ENCODE results near the gene NEDD8.
"Not testable (repeated sequence)": the region's sequence is repeated elsewhere in the genome, so short reads cannot be mapped to it uniquely, and the experiment has no call there.

NEDD8 gene

GRCh38 chr14:24249230-24250021 lies 17.3 kb upstream of the NEDD8 start:
- no peaks in the 10 kb centered on the region for H3K79me2 ChIP-seq (ENCODE audit: insufficient read depth, low read length)

GRCh38 chr14:24247422-24247821 lies 15.3 kb upstream of the NEDD8 start:
- H2AFZ ChIP-seq (ENCODE audit: low read length) = no peak overlapping the region
- H3K9me2 ChIP-seq (replicated peaks; ENCODE audit: low read depth, low read length) = no peaks in the 10 kb centered on the region
- no peak overlapping the region for H3K9ac ChIP-seq (ENCODE audit: low read depth, low read length, poor library complexity, severe bottlenecking)
- 0 out of 2 replicates have a peak, but pooled peaks cover 3% of the 10 kb centered on the region for H3F3A ChIP-seq (ENCODE audit: low read depth)
- no peak overlapping the region for H3K4me2 ChIP-seq (ENCODE audit: low read depth, low read length, poor library complexity, severe bottlenecking)
- TF ChIP-seq CTCF (conservative IDR thresholded peaks at IDR 0.05; ENCODE audit: low read length) = no peak
- no peaks in the 10 kb centered on the region for H4K20me1 ChIP-seq (ENCODE audit: insufficient read depth, low read length, poor library complexity, severe bottlenecking)
- H3K27me3 ChIP-seq (ENCODE audit: insufficient read depth, low read length, poor library complexity, severe bottlenecking) = no peaks in the 10 kb centered on the region
- H3K79me2 ChIP-seq (ENCODE audit: insufficient read depth, low read length) = no peaks in the 10 kb centered on the region
- peaks cover 11% of the 10 kb centered on the region for H3K4me1 ChIP-seq (ENCODE audit: insufficient read depth, low read length, poor library complexity, severe bottlenecking)
- no peaks in the 10 kb centered on the region for H3K9me3 ChIP-seq (ENCODE audit: insufficient read depth, low read depth, low read length)
- H3K36me3 ChIP-seq (ENCODE audit: insufficient read depth, low read length) = no peaks in the 10 kb centered on the region
- H3K4me3 ChIP-seq (ENCODE audit: low read length, poor library complexity, severe bottlenecking) = no peak overlapping the region

More at GRCh38 chr14:24249230-24250021, 17.3 kb upstream of the NEDD8 start:
- Histone ChIP-seq H3K4me3 (ENCODE audit: low read length, poor library complexity, severe bottlenecking) (no peak overlapping the region), H4K20me1 (ENCODE audit: insufficient read depth, low read length, poor library complexity, severe bottlenecking) (no peaks in the 10 kb centered on the region), H3K4me2 (ENCODE audit: low read depth, low read length, poor library complexity, severe bottlenecking) (no peak overlapping the region), H3K4me1 (ENCODE audit: insufficient read depth, low read length, poor library complexity, severe bottlenecking) (no peaks in the 10 kb centered on the region), H3F3A (ENCODE audit: low read depth) (no peaks in the 10 kb centered on the region), H3K9me3 (ENCODE audit: insufficient read depth, low read depth, low read length) (no peaks in the 10 kb centered on the region), H3K27me3 (ENCODE audit: insufficient read depth, low read length, poor library complexity, severe bottlenecking) (no peaks in the 10 kb centered on the region), H2AFZ (ENCODE audit: low read length) (no peak overlapping the region), H3K9ac (ENCODE audit: low read depth, low read length, poor library complexity, severe bottlenecking) (no peak overlapping the region), H3K36me3 (ENCODE audit: insufficient read depth, low read length) (no peaks in the 10 kb centered on the region), H3K9me2 (replicated peaks; ENCODE audit: low read depth, low read length) (no peaks in the 10 kb centered on the region)
- TF ChIP-seq EZH2phosphoT487 (IDR thresholded peaks at IDR 0.05; ENCODE audit: borderline replicate concordance) (no peak), CTCF (conservative IDR thresholded peaks at IDR 0.05; ENCODE audit: low read length) (no peak)

- no peak overlapping the region for H3K9ac ChIP-seq (ENCODE audit: low read depth, low read length, poor library complexity, severe bottlenecking)
- H3K4me1 ChIP-seq (ENCODE audit: insufficient read depth, low read length, poor library complexity, severe bottlenecking) = peaks cover 14% of the 10 kb centered on the region
- H3K4me2 ChIP-seq (ENCODE audit: low read depth, low read length, poor library complexity, severe bottlenecking) = no peak overlapping the region
- no peak for TF ChIP-seq EZH2phosphoT487 (IDR thresholded peaks at IDR 0.05; ENCODE audit: borderline replicate concordance)
- no peak for TF ChIP-seq CTCF (conservative IDR thresholded peaks at IDR 0.05; ENCODE audit: low read length)
- H3K9me2 ChIP-seq (replicated peaks; ENCODE audit: low read depth, low read length) = no peaks in the 10 kb centered on the region
- no peak overlapping the region for H2AFZ ChIP-seq (ENCODE audit: low read length)
- H3K9me3 ChIP-seq (ENCODE audit: insufficient read depth, low read depth, low read length) = no peaks in the 10 kb centered on the region
- H4K20me1 ChIP-seq (ENCODE audit: insufficient read depth, low read length, poor library complexity, severe bottlenecking) = peaks cover 3% of the 10 kb centered on the region
- H3K36me3 ChIP-seq (ENCODE audit: insufficient read depth, low read length) = no peaks in the 10 kb centered on the region
- no peaks in the 10 kb centered on the region for H3K27me3 ChIP-seq (ENCODE audit: insufficient read depth, low read length, poor library complexity, severe bottlenecking)
- H3K79me2 ChIP-seq (ENCODE audit: insufficient read depth, low read length) = peaks cover 3% of the 10 kb centered on the region
- H3K4me3 ChIP-seq (ENCODE audit: low read length, poor library complexity, severe bottlenecking) = no peak overlapping the region
- 0 out of 2 replicates have a peak, but pooled peaks cover 3% of the 10 kb centered on the region for H3F3A ChIP-seq (ENCODE audit: low read depth)
Observed at GRCh38 chr14:24246765-24247212, 14.6 kb upstream of the NEDD8 start.

GRCh38 chr14:24245350-24245749 lies 13.2 kb upstream of the NEDD8 start:
- not testable (repeated sequence) for H2AFZ ChIP-seq (ENCODE audit: low read length); H3K4me2 ChIP-seq (ENCODE audit: low read depth, low read length, poor library complexity, severe bottlenecking); H3K9ac ChIP-seq (ENCODE audit: low read depth, low read length, poor library complexity, severe bottlenecking); H3K9me3 ChIP-seq (ENCODE audit: insufficient read depth, low read depth, low read length); H3F3A ChIP-seq (ENCODE audit: low read depth); H3K9me2 ChIP-seq (replicated peaks; ENCODE audit: low read depth, low read length); H3K4me3 ChIP-seq (ENCODE audit: low read length, poor library complexity, severe bottlenecking); H3K36me3 ChIP-seq (ENCODE audit: insufficient read depth, low read length); H3K27me3 ChIP-seq (ENCODE audit: insufficient read depth, low read length, poor library complexity, severe bottlenecking)
- Histone ChIP-seq H4K20me1 (ENCODE audit: insufficient read depth, low read length, poor library complexity, severe bottlenecking) (peaks cover 14% of the 10 kb centered on the region), H3K4me1 (ENCODE audit: insufficient read depth, low read length, poor library complexity, severe bottlenecking) (peaks cover 23% of the 10 kb centered on the region), H3K79me2 (ENCODE audit: insufficient read depth, low read length) (peaks cover 17% of the 10 kb centered on the region)
